KBM-7 (cell line): Measurements from ENCODE around the gene REG3A.

Experiments
- DNase-seq: peaks from one replicate; pipeline ENCODE4 v3.0.0-alpha.2; 2015
- in situ Hi-C: fragments of 300-500 bp; cut with MboI; formaldehyde crosslinking; loops from 2 replicates; pipeline ENCODE4 v1.14.3; 2020; ENCODE audit warnings: low sequenced_read_pairs, low pct_unique_long_range_greater_than_20kb, mixed read lengths

REG3A gene

DNA sequence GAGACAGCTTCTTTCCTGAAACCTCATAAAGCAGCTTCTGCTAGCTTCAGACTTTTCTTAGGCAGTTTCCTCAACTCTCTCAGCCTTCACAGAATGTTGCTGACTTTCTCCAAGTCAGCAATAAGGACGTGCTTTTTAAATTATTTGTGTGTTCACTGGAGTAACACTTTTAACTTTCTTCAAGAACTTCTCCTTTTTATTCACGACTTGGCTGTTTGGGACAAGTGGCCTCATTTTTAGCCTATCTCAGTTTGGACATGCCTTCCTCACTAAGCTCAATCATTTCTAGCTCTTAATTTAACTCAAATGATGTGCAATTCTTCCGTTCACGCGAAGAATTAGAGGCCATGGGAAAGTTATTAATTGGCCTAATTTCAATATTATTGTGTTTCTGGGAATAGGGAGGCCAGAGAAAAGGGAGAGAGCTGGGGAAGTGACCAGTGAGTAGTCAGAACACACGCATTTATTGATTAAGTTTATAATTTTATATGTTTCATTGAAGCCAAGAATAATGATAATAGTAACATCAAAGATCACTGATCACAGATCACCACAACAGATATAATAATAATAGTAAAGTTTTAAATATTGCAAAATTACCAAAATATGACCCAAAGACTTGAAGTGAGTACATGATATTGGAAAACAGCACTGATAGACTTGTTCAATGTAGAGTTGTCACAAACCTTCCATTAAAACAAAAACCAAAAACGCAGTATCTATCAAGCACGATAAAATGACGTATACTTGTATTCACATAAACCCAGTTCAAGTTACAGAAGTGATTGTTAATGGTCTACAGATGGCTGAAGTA lies 34.4 kb downstream of the REG3A start:
- no peak for DNase-seq
- in situ Hi-C loops = no loop called here

- in situ Hi-C loops = no loop called here
Measured at GRCh38 chr2:79122676-79123075, 36.9 kb downstream of the REG3A start.

DNA sequence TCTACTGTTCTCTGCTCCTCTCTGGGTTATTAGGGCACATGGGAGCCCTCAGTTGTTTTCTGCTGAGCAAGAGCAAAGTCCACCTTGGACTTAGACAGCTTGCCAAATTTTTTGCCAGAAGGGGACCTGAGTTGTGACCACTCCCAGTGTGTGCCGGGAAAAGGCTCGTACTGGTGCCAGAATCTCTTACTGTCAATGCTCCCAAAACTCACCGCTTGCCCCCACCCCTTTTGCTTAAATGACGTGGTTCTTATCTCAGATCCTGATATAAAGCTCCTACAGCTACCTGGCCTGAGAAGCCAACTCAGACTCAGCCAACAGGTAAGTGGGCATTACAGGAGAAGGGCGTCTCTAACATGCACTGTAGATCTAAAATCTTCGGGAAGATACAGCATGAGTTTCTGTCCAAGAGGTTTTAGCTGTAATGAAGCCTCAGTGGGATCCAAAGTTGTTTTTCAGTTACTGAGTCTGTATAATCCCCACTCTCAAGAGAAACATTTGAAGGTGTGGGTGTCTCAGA lies 39.3 kb downstream of the REG3A start, which contains the start of gene REG1A:
Gene REG1A (plus strand): TSS at position 295 of the 520 bp plus-strand sequence. CDS start 374 bp downstream, outside the sequence.
- in situ Hi-C loops = no loop called here
- no peak for DNase-seq

More at GRCh38 chr2:79122676-79123075, 36.9 kb downstream of the REG3A start:
- no peak for DNase-seq

DNA sequence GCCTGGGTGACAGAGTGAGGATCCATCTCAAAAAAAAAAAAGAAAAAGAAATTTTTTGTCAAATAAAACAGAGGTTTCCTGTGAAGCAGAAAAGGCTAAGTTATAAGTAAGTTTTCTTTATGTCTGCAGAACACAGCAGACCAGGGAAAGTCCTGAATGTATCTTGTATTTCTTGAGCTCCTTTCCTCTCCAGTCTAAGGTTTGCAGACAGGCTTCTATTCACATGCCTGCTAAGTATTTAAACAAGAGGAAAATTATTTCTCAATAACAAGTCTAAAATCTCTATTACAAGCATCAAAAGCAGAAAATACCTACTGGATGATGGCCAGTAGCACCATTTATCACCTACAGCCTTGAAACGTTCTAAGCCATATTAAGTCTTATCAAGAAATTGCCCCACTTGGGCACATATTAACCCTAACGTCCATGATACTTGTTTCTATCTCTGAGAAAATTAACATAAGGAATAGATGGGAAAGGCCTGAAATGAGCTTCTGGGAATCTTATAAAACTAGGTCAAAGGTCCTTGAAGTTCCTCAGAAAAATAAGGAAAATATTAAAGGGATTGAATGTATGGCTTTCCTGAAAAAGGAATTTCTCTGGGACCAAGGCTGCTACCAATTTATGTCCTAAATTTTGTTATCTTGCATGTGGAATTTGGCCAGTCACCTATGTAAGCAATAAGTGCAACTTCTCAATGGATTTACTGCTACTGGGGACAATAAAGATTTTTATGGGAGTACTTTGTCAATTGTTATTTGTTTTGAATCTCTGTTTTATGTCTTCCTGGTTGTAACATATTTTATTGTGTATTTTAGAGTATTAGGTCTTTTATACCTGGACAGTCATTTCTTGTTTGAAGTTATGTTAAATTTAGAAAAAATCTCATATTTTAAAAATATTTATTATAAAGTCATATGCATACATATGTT lies 42.3 kb downstream of the REG3A start:
- in situ Hi-C loops = no loop called here
- DNase-seq = no peak

DNA sequence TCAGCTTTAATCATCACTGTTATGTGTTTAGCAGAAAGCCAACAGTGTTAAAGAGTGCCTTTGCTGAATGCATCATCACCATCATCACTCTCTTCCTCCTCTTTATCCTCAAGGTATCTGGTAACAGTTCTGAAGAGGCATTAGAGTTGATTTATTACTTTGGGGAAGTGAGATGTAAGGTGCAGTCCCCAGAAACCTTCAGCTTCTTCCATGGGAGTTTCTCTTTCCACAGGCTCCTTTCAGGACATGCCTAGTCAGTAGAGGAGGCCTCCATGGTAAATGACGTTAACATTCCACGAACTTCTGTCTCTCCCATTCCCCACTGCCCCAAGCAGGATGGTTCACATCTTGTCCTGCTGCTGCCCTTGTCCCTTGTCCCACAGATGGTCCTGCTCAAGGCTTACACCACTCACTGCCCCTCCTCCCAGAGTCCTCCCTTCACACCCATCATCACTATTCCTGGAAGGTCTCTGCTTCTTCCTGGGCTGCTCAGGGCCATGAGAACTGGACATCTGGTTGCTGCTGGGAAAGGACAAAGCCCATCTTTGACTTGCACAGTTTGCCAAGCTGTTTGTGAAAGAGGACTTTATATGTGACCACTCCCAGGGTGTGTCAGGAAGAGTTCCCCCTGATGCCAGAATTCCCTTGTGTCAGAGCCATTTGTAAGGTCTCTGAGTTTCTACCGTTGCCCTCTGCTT lies 44.6 kb downstream of the REG3A start:
- in situ Hi-C loops = no loop called here
- no peak for DNase-seq

DNA sequence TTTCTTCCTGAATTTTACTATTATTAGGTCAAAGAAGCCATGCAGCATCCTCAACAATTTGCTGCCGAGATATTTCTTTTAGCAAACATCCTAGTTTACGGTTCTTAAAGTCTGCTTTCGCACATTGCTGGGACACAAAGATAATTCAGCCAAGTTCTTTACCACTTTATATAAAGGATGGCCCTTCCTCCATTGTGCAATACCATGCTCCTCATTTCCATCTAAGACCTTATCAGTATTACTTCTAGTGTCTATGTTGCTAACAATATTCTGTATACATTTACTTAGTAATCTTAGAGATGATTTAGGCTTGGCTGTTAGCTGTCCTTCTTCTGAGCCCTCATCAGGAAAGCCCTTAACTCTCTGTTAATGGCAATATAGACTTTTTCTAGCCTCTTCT lies 47.3 kb downstream of the REG3A start:
- no peak for DNase-seq
- in situ Hi-C loops = no loop called here
